HG02973 (cell line): ENCODE data around the gene LMBRD1.

Experiments
- ATAC-seq: cut with Tn5 transposase; IDR thresholded peaks from one replicate; pipeline ENCODE4 v1.9.1; 2021; ENCODE audit warnings: moderate library complexity; ENCODE audit not compliant: unreplicated experiment

Gene LMBRD1

DNA sequence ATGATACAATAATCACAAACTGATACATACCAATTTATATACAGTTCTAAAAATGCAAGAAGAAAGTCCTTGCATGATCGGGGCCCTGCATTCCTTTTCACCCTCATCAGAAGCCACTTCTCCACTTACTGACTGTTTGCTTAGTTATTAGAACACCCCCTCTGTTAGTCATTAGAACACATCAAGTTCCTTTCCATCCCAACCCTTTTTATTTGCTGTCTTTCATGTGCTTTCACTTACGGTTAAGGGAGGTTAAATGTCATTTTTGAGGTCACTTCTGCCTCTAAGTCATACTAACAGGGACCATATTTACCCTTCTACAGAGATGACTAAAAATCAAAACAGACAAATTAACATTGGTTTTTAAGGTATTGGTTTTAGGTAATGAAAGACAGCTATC, 149.1 kb downstream of the LMBRD1 start:
- ATAC-seq, result no peak

DNA sequence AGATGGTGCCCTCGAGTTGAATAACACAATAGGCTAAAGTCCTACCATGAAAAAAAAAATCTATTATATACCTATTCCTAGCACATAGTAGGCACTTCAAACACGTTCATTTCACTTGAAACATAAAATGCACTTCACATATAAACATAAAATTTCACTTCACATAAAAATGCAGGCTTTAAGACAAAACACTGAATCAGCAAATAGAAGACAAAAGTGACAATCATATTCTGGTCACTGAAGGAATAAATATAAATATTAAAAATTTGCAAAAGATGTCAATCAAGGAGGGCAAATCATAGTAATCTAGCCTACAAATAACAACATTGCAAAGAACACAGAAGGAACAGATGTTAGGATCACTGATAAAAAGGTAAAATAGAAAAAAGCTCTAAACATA, 153.1 kb downstream of the LMBRD1 start:
- no peak for ATAC-seq

DNA sequence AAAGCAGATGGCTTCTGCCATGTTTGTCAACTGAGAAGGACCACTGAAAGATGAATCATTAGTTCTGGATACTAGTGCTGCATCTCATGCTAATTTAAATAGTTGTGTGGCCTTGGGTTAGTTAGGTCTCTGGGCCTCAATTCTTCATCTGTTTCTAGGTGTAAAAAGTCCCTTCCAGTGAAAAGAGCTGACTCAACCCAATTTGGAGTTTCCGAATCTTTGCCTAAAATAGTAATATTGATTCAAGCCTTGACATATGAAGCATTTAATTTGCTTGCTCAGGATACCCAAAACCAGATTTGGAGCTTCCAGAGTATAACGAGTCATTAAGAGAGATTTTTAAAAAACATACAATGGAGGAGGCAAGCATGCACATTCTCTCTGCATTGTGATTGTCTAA, 163.9 kb downstream of the LMBRD1 start:
- ATAC-seq, result no peak

DNA sequence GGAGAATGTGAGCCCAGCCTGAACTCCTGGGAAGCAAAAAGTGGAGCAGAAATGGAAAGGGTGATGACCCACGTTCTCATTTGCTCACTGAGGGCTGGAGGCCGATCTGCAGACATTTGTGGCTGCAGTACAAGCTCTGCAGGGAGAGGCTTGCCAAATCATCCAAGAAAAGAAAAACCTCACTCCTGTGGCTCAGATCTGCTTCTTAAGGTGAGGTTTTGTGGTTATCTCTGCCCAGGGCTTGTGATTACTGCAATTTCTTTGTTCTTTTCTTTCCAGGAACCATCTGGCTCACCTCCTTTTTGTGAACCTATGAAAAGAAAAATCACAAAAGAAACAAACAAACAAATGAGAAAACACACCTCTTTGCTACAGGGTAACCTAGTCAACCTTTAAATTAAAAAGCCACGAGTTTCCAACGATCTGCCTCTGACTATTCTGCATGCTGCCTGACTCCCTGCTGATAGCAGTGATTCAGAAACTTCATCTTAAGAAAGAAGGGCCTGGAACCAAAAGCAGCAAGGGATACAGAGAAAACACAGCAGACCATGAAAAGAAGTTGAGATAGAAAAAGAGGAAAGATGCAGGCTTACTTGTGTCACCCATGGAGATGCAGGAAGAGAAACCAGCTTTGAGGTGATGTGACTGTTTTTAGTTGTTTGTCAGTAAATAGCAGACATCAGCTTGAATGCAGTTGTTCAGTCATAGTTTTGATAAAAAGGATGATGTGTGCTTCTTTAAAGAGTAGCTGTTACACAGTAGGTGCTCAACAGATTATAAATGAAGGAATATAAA, 165.1 kb downstream of the LMBRD1 start:
- no peak for ATAC-seq

DNA sequence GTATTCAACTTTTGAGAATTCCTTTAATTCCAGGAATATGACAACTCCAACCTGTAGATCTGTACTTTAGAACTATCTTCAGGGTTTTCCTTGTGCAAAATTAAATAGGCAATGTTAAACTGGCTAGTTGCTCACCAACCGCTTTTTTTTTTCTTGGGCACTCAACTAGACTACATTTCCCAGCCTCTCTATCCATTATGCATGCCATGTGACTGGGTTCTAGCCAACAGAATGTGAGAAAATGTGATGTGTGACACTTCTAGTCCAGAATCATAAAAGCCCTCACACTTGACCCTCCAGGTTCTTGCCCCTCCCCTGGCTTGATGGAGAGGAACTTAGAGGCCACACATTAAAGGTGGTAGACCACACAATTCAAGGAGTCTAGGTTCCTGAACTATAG, 166.0 kb downstream of the LMBRD1 start:
- ATAC-seq, result no peak

DNA sequence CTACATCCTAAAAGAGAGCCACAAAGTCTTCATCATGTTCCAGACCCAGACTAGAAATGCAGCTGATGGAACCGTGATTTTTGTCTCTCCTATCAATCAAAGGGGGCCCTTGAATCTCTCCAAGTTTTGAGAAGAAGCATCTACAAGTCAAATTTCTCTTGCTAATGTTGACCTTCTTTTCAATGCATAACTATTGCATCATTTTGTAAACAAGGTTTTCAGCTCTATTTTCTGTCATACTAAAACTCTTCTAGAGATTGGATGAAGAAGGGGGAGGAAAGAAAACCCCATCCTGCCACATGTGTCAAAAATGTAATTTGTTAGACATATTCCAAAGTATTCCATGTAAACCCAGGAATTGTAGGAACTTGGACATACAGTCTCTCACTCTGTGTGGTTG, 169.2 kb downstream of the LMBRD1 start:
- ATAC-seq, result no peak

DNA sequence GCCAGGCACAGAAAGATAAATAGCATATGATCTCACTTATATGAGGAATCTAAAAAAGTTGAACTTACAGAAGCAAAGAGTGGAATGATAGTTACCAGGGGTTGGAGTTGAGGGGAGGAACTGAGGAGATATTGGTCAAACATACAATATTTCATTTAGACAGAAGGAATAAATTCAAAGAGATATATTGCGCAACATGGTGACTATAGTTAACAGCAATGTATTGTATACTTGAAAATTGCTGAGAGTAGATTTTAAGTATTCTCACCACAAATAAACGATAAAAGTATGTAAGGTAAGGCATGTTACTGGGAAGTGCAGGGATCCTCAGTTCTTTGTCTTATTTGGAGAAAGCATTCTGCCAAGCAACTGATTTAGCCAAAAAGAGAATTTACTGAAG, 171.9 kb downstream of the LMBRD1 start:
- ATAC-seq, result no peak
